Parathyroid adenoma (tissue), 2 donors: Measurements from ENCODE around the gene CCDC74A.
"Not testable (repeated sequence)": the region's sequence is repeated elsewhere in the genome, so short reads cannot be mapped to it uniquely, and the experiment has no call there.

ENCODE experiments used
- H2AFZ ChIP-seq: fragments of 300-600 bp; sonication (generic); one replicate; pipeline ENCODE4 v1.7.0; 2017; ENCODE audit warnings: antibody characterized with exemption, mild to moderate bottlenecking
- H3K27ac ChIP-seq: fragments of 300-600 bp; sonication (generic); one replicate; pipeline ENCODE4 v1.7.0; 2017
- H3K27me3 ChIP-seq: fragments of 300-600 bp; sonication (generic); one replicate; pipeline ENCODE4 v1.7.0; 2017; ENCODE audit warnings: low read length; ENCODE audit not compliant: control insufficient read depth, insufficient read depth
- H3K36me3 ChIP-seq: fragments of 300-600 bp; sonication (generic); one replicate; pipeline ENCODE4 v1.7.0; 2017; ENCODE audit warnings: low read length; ENCODE audit not compliant: control insufficient read depth, insufficient read depth
- H3K4me1 ChIP-seq: fragments of 300-600 bp; sonication (generic); one replicate; pipeline ENCODE4 v1.7.0; 2017; ENCODE audit warnings: control low read depth
- H3K4me2 ChIP-seq: fragments of 300-600 bp; sonication (generic); one replicate; pipeline ENCODE4 v1.7.0; 2017; ENCODE audit warnings: low read length
- H3K4me3 ChIP-seq: fragments of 300-600 bp; sonication (generic); one replicate; pipeline ENCODE4 v1.7.0; 2017; ENCODE audit warnings: low read depth, low read length
- H3K79me2 ChIP-seq: fragments of 300-600 bp; sonication (generic); one replicate; pipeline ENCODE4 v1.7.0; 2017; ENCODE audit warnings: control low read depth
- H3K9ac ChIP-seq: fragments of 300-600 bp; sonication (generic); one replicate; pipeline ENCODE4 v1.7.0; 2017; ENCODE audit warnings: mild to moderate bottlenecking
- H3K9me3 ChIP-seq: fragments of 300-600 bp; sonication (generic); one replicate; pipeline ENCODE4 v1.7.0; 2017; ENCODE audit warnings: low read length; ENCODE audit not compliant: control insufficient read depth
- TF ChIP-seq, protein P1 (sequence below): fragments of 300-600 bp; sonication (generic); IDR thresholded peaks from one replicate; pipeline ENCODE4 v1.7.0; 2017; ENCODE audit warnings: antibody characterized with exemption, mild to moderate bottlenecking
- donor health status: primary hyperparathyroidism.

CCDC74A gene

DNA sequence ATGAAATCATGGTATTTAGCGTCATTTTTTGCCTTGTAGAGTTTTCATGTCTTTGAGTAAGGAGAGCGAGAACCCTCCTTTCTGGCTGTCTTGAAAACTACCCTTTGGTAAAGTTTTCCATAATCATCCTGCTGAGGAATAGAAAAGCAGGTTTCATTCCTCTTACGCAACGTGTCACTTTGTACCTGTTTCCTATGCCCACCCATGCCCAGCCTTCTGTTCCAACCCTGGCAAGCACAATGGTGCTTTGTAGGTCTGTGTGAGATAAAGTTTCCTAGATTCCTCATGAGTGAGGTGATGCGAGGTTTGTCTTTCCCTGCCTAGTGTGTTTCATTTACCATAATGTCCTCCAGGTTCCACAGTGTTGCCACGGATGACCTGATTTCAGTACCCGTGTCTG is 29.3 kb downstream of the CCDC74A start:
- H3K4me1 ChIP-seq, result no peaks in the 10 kb centered on the region
- no peak overlapping the region for H2AFZ ChIP-seq
- H3K4me3 ChIP-seq, result no peak overlapping the region
- no peak overlapping the region for H3K27ac ChIP-seq
- H3K9me3 ChIP-seq, result no peaks in the 10 kb centered on the region
- no peaks in the 10 kb centered on the region for H3K36me3 ChIP-seq
- no peak overlapping the region for H3K9ac ChIP-seq
- no peaks in the 10 kb centered on the region for H3K27me3 ChIP-seq
- H3K79me2 ChIP-seq, result no peaks in the 10 kb centered on the region
- TF ChIP-seq, protein P1, sequence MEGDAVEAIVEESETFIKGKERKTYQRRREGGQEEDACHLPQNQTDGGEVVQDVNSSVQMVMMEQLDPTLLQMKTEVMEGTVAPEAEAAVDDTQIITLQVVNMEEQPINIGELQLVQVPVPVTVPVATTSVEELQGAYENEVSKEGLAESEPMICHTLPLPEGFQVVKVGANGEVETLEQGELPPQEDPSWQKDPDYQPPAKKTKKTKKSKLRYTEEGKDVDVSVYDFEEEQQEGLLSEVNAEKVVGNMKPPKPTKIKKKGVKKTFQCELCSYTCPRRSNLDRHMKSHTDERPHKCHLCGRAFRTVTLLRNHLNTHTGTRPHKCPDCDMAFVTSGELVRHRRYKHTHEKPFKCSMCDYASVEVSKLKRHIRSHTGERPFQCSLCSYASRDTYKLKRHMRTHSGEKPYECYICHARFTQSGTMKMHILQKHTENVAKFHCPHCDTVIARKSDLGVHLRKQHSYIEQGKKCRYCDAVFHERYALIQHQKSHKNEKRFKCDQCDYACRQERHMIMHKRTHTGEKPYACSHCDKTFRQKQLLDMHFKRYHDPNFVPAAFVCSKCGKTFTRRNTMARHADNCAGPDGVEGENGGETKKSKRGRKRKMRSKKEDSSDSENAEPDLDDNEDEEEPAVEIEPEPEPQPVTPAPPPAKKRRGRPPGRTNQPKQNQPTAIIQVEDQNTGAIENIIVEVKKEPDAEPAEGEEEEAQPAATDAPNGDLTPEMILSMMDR, result no peak
- no peak overlapping the region for H3K4me2 ChIP-seq

DNA sequence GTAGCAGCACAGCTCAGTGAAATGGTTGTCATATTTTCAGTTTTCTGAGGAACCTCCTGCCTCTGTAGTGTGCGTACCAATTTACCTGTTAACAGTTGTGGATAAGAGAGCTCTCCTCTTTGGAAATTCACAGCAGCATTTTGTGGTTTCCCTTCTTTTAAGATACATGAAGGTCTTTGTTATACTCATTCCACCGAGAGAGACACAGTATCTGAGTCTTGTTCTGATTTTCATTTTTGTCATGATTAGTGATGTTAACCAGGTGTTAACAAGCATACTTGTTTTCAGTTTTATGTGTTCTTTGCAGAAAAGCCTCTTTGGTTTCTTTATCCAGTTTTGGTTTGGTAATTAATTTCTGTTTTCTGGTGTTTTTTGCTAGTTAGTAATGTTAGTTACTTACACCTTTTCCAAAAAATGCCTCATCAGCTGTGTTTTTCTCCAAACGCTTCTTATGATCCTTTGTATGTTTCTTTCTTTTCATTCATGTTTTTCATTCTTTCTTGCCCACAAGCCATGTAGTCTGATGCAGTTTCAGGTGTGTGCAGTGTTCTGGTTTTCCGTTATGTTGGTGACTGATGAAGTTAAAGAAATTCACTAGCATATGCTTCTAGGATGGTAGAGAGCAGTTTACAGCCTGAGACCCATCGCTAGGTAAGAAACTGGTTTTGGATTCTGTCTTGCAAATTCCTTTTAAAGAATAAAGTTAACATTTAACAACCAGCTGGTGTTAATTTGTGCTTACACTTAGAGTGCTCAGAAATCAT is 30.1 kb downstream of the CCDC74A start:
- H3K4me2 ChIP-seq, result no peak overlapping the region
- H3K27me3 ChIP-seq, result no peaks in the 10 kb centered on the region
- TF ChIP-seq, protein P1, result no peak
- H3K9ac ChIP-seq, result no peak overlapping the region
- H2AFZ ChIP-seq, result no peak overlapping the region
- no peak overlapping the region for H3K27ac ChIP-seq
- no peaks in the 10 kb centered on the region for H3K4me1 ChIP-seq
- no peak overlapping the region for H3K4me3 ChIP-seq
- H3K79me2 ChIP-seq, result no peaks in the 10 kb centered on the region
- no peaks in the 10 kb centered on the region for H3K36me3 ChIP-seq
- no peaks in the 10 kb centered on the region for H3K9me3 ChIP-seq

DNA sequence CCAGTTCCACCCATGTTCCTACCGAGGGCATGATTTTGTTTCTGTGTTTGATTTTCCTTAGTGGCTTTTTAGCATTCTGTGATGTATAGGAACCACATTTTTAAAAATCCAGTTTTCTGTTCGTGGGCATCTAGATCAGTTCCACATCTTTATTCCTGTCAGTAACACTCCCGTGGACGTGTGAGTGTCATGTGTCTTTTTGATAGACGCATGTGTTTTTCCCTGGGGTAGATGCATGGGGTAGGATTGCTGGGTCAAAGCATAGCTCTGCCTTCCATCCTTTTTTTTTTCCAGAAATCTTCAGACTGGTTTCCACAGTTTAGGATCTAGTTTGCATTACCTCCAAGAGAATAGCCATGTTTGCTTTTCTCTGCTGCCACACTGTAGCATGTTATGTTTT is 38.7 kb downstream of the CCDC74A start:
- Histone ChIP-seq H3K27ac (no peak overlapping the region), H3K9me3 (no peaks in the 10 kb centered on the region), H3K4me1 (no peaks in the 10 kb centered on the region), H3K27me3 (no peaks in the 10 kb centered on the region), H3K79me2 (no peaks in the 10 kb centered on the region), H2AFZ (no peak overlapping the region), H3K4me3 (no peak overlapping the region), H3K4me2 (no peak overlapping the region), H3K9ac (no peak overlapping the region), H3K36me3 (no peaks in the 10 kb centered on the region)
- TF ChIP-seq, protein P1, result no peak

DNA sequence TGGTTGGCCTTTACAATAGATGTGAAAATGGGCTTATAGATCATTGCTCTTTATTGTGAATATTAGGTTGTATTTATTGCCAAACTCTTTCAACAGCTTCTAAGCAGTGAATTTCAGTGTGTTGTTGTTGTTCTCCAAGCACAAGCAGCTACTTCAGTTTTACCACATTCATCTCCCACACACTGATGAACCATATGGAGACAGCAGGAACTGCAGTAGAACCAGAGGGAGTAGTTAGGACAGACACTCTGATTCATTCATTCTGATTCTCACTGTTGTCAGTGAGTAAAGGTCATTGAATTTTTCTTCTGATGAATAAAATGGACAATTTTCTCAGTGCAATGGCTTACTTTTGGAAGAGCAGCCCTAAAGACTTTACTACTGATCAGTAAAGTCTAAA is 40.2 kb downstream of the CCDC74A start:
- TF ChIP-seq, protein P1, result no peak
- Histone ChIP-seq H3K36me3 (no peaks in the 10 kb centered on the region), H3K27ac (no peak overlapping the region), H3K79me2 (no peaks in the 10 kb centered on the region), H3K4me3 (no peak overlapping the region), H3K4me2 (no peak overlapping the region), H3K9ac (no peak overlapping the region), H3K9me3 (no peaks in the 10 kb centered on the region), H2AFZ (no peak overlapping the region), H3K27me3 (no peaks in the 10 kb centered on the region), H3K4me1 (no peaks in the 10 kb centered on the region)

DNA sequence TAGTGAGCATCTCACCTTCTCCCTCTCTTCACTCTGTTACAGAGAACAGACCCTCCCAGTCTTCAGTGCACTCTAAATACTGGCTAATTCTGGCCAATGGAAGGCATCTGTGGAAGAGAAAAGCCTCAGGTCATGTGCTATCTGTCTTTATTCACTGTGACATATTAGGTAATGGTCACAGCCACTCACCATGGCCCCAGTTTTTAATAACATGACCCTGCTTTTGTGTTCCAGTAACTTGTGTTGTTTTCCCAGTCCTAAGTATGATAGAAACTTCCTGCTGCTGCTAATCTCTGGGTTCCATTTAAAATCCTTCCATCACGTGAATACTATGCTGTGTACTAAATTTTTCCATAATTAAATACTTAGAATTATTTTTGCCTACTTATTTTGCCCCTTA is 40.7 kb downstream of the CCDC74A start:
- H3K4me1 ChIP-seq, H3K79me2 ChIP-seq, H3K36me3 ChIP-seq, H3K9me3 ChIP-seq, H3K4me2 ChIP-seq, H3K27me3 ChIP-seq, H3K27ac ChIP-seq, H3K9ac ChIP-seq, H2AFZ ChIP-seq, H3K4me3 ChIP-seq: not testable (repeated sequence)
